HG03520 (cell line): ENCODE data around the gene SYNE1.

ENCODE experiments used
- ATAC-seq: cut with Tn5 transposase; IDR thresholded peaks from one replicate; pipeline ENCODE4 v1.9.1; 2021; ENCODE audit warnings: mild to moderate bottlenecking, moderate library complexity; ENCODE audit not compliant: unreplicated experiment

The SYNE1 gene

GRCh38 chr6:152380993-152381898, 255.9 kb downstream of the SYNE1 start:
- ATAC-seq = no peak

GRCh38 chr6:152380351-152380767, 256.8 kb downstream of the SYNE1 start:
- ATAC-seq = no peak

GRCh38 chr6:152379423-152379822, 257.7 kb downstream of the SYNE1 start:
- no peak for ATAC-seq

- ATAC-seq = no peak
These were observed 259.0 kb downstream of the SYNE1 start for GRCh38 chr6:152378169-152378568.

GRCh38 chr6:152375197-152375596, 262.0 kb downstream of the SYNE1 start:
- no peak for ATAC-seq

GRCh38 chr6:152372945-152373344, 264.2 kb downstream of the SYNE1 start:
- no peak for ATAC-seq

GRCh38 chr6:152371775-152372174, 265.4 kb downstream of the SYNE1 start:
- no peak for ATAC-seq

GRCh38 chr6:152368751-152369624, 268.2 kb downstream of the SYNE1 start:
- no peak for ATAC-seq

- ATAC-seq = no peak
These were observed 272.3 kb downstream of the SYNE1 start for GRCh38 chr6:152364866-152365265.

- no peak for ATAC-seq
These were observed 277.1 kb downstream of the SYNE1 start for GRCh38 chr6:152360034-152360433.

GRCh38 chr6:152356662-152357061, 280.5 kb downstream of the SYNE1 start:
- peak; percentile 69 for ATAC-seq

- no peak for ATAC-seq
These were observed 281.1 kb downstream of the SYNE1 start for GRCh38 chr6:152356016-152356415.

- ATAC-seq = no peak
These were observed 282.0 kb downstream of the SYNE1 start for GRCh38 chr6:152355166-152355565.

- no peak for ATAC-seq
These were observed 283.7 kb downstream of the SYNE1 start for GRCh38 chr6:152353440-152353839.

GRCh38 chr6:152351742-152352141, 285.4 kb downstream of the SYNE1 start:
- no peak for ATAC-seq

- no peak for ATAC-seq
These were observed 286.1 kb downstream of the SYNE1 start for GRCh38 chr6:152351110-152351509.

GRCh38 chr6:152348116-152348515, 289.0 kb downstream of the SYNE1 start:
- ATAC-seq = no peak

GRCh38 chr6:152343735-152344360, 293.3 kb downstream of the SYNE1 start:
- ATAC-seq = no peak

GRCh38 chr6:152341596-152341995, 295.6 kb downstream of the SYNE1 start:
- ATAC-seq = no peak

GRCh38 chr6:152338335-152339125, 298.6 kb downstream of the SYNE1 start:
- ATAC-seq = peak; percentile 93
